Gastrocnemius medialis (tissue), 4 donors: ENCODE data around the gene QSOX2.

ENCODE experiments used
- POLR2A ChIP-seq, 2 donors: fragments of 450-650 bp; IDR thresholded peaks; one replicate each; pipeline ENCODE4 v1.6.1; 2017; ENCODE audit warnings: antibody characterized with exemption in 2 of 2, mild to moderate bottlenecking in 2 of 2, moderate library complexity in 2 of 2
- TF ChIP-seq, protein P1 (sequence below), 5 experiments: fragments of 450-650 bp in 3 of 5; fragments of 200-600 bp in 2 of 5; sonication (generic) in 2 of 5; IDR thresholded peaks in 4 of 5; conservative IDR thresholded peaks in 1 of 5; 1 replicate in 4 of 5; 2 replicates in 1 of 5; pipeline ENCODE4 v1.5.1; 2016 to 2019; ENCODE audit warnings: antibody characterized with exemption in 5 of 5, mild to moderate bottlenecking in 3 of 5, moderate library complexity in 3 of 5

DNA sequence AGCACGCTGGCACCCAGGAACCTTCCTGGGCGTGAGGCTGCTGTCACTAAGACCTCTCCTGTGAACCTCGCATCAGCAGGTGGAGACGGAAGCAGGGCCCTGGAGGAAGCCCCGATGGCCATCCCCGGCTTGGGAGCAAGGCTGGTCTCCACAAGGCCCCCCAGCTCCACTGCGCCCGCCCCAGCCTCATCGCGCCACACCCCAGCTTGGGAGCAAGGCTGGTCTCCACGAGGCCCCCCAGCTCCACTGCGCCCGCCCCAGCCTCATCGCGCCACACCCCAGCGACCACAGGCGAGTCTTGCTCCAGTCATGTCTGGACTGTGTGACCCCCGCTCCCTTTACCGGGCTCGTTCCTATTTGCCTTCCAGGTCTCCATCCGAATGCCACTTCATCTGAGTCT lies 11.0 kb downstream of the QSOX2 start:
- TF ChIP-seq, protein P1, sequence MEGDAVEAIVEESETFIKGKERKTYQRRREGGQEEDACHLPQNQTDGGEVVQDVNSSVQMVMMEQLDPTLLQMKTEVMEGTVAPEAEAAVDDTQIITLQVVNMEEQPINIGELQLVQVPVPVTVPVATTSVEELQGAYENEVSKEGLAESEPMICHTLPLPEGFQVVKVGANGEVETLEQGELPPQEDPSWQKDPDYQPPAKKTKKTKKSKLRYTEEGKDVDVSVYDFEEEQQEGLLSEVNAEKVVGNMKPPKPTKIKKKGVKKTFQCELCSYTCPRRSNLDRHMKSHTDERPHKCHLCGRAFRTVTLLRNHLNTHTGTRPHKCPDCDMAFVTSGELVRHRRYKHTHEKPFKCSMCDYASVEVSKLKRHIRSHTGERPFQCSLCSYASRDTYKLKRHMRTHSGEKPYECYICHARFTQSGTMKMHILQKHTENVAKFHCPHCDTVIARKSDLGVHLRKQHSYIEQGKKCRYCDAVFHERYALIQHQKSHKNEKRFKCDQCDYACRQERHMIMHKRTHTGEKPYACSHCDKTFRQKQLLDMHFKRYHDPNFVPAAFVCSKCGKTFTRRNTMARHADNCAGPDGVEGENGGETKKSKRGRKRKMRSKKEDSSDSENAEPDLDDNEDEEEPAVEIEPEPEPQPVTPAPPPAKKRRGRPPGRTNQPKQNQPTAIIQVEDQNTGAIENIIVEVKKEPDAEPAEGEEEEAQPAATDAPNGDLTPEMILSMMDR (IDR thresholded peaks at IDR 0.05 in 4 of 5, conservative IDR thresholded peaks at IDR 0.05 in 1 of 5), result no peak
- TF ChIP-seq POLR2A (IDR thresholded peaks at IDR 0.05), result no peak
